ENCODE results near the gene CACNA1I. TPM values are rescaled to one million over a fixed set of nuclear protein-coding genes. Genes with fewer than 3 reads are reported as not detected.
A peak's percentile ranks its signal among the peaks of the same experiment; 100 is the strongest.

Gene CACNA1I
- total RNA-seq, 1 experiment from 2014 or later, result 2.1 TPM

- H3K27me3 Mint-ChIP-seq (ENCODE audit: low read depth), result no peaks in the 10 kb centered on the region
- peak overlapping the region; percentile 74; the same call in 1 of the 2 replicates for H3K27ac Mint-ChIP-seq
- TF ChIP-seq NFE2L1 (CRISPR knock-in tag; IDR thresholded peaks at IDR 0.05), result no peak
- no peak for TF ChIP-seq TP53 (CRISPR knock-in tag; IDR thresholded peaks at IDR 0.05)
- TF ChIP-seq PRRX2 (CRISPR knock-in tag; IDR thresholded peaks at IDR 0.05), result no peak
- TF ChIP-seq NFYB (CRISPR knock-in tag; conservative IDR thresholded peaks at IDR 0.05; ENCODE audit: low read depth), result no peak
- TF ChIP-seq FOXK1 (CRISPR knock-in tag; IDR thresholded peaks at IDR 0.05), result 0 out of 2 replicates have a peak, but pooled peaks have one; percentile 19
- TF ChIP-seq HMGXB4 (CRISPR knock-in tag; IDR thresholded peaks at IDR 0.05), result no peak; the same call in 1 of the 2 replicates
- TF ChIP-seq KAT7 (CRISPR knock-in tag; IDR thresholded peaks at IDR 0.05; ENCODE audit: borderline replicate concordance), result no peak
- peak; percentile 66; the same call in 1 of the 2 replicates for TF ChIP-seq CREM (CRISPR knock-in tag; IDR thresholded peaks at IDR 0.05)
- TF ChIP-seq ELF4 (CRISPR knock-in tag; IDR thresholded peaks at IDR 0.05; ENCODE audit: low read depth), result no peak
- peak; percentile 1; the same call in 1 of the 2 replicates for TF ChIP-seq ESRRA (CRISPR knock-in tag; IDR thresholded peaks at IDR 0.05; ENCODE audit: borderline replicate concordance)
- DNase-seq (ENCODE audit: low spot score) (no peak), ATAC-seq (no peak)
- POLR2A ChIA-PET, result interaction anchor here (0.6 to 1.3 kb wide), 5 partner anchors 9 to 654 kb away, joined by 3 to 15 read pairs (median 3); partner anchors contain the start of gene ATF4
- CTCF ChIA-PET, result interaction anchor here (0.7 to 2.7 kb wide), 50 partner anchors 9 to 515 kb away, joined by 3 to 54 read pairs (median 5); partner anchors contain the start of genes ATF4, MIEF1, RPL3 and TAB1
- peaks cover 22% of the 10 kb centered on the region for H3K36me3 Mint-ChIP-seq
- H3K4me1 Mint-ChIP-seq, result peaks cover 67% of the 10 kb centered on the region
- H3K4me3 Mint-ChIP-seq, result no peak overlapping the region
- H3K9me3 Mint-ChIP-seq, result no peaks in the 10 kb centered on the region
Observed at GRCh38 chr22:39529487-39529851, 41.1 kb upstream of the CACNA1I start.

DNA sequence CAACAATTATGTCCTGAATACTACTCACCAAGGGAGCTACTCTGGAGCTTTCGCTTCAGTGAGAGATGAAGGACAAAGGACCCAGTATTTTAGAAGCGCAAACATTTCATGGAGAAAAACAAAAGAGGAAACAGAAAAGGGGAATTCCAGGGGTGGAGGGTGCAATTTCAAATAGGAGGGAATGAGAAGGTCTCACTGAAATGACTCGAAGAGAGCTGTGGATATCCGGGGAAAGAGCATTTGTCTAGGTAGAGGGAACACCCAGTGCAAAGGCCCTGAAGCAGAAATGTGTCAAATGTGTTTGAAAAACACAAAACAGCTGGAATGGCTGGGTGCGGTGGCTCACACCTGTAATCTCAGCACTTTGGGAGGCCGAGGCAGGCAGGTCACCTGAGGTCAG lies 40.4 kb upstream of the CACNA1I start:
- no peaks in the 10 kb centered on the region for H3K27me3 Mint-ChIP-seq (ENCODE audit: low read depth)
- ATAC-seq (no peak), DNase-seq (ENCODE audit: low spot score) (no peak)
- H3K4me1 Mint-ChIP-seq, result peaks cover 64% of the 10 kb centered on the region
- ChIA-PET CTCF (interaction anchor here (0.6 to 2.7 kb wide), 10 partner anchors 10 to 219 kb away, joined by 3 to 36 read pairs (median 6); partner anchors contain the start of genes ATF4 and TAB1), POLR2A (interaction anchor here (1.5 kb wide), 1 partner anchor 10 kb away, joined by 3 read pairs; the partner anchor contains the start of gene ATF4)
- H3K36me3 Mint-ChIP-seq, result peaks cover 18% of the 10 kb centered on the region
- TF ChIP-seq ZNF317 (CRISPR knock-in tag; IDR thresholded peaks at IDR 0.05; ENCODE audit: borderline replicate concordance, low read depth) (no peak), MLX (CRISPR knock-in tag; IDR thresholded peaks at IDR 0.05) (no peak), RORB (CRISPR knock-in tag; IDR thresholded peaks at IDR 0.05) (no peak), TEAD1 (CRISPR knock-in tag; IDR thresholded peaks at IDR 0.05) (no peak), NFYB (CRISPR knock-in tag; conservative IDR thresholded peaks at IDR 0.05; ENCODE audit: low read depth) (no peak), PRRX2 (CRISPR knock-in tag; IDR thresholded peaks at IDR 0.05) (no peak), ZNF121 (CRISPR knock-in tag; IDR thresholded peaks at IDR 0.05) (no peak), NR1H2 (CRISPR knock-in tag; IDR thresholded peaks at IDR 0.05) (no peak), ZNF416 (CRISPR knock-in tag; IDR thresholded peaks at IDR 0.05) (no peak), ZNF138 (CRISPR knock-in tag; conservative IDR thresholded peaks at IDR 0.05) (no peak), JAZF1 (CRISPR knock-in tag; IDR thresholded peaks at IDR 0.05) (no peak), FOXK1 (CRISPR knock-in tag; IDR thresholded peaks at IDR 0.05) (no peak), TP53 (CRISPR knock-in tag; IDR thresholded peaks at IDR 0.05) (no peak)
- TF ChIP-seq, protein P1, sequence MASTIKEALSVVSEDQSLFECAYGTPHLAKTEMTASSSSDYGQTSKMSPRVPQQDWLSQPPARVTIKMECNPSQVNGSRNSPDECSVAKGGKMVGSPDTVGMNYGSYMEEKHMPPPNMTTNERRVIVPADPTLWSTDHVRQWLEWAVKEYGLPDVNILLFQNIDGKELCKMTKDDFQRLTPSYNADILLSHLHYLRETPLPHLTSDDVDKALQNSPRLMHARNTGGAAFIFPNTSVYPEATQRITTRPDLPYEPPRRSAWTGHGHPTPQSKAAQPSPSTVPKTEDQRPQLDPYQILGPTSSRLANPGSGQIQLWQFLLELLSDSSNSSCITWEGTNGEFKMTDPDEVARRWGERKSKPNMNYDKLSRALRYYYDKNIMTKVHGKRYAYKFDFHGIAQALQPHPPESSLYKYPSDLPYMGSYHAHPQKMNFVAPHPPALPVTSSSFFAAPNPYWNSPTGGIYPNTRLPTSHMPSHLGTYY (CRISPR knock-in tag; IDR thresholded peaks at IDR 0.05), result no peak
- TF ChIP-seq, protein P2, sequence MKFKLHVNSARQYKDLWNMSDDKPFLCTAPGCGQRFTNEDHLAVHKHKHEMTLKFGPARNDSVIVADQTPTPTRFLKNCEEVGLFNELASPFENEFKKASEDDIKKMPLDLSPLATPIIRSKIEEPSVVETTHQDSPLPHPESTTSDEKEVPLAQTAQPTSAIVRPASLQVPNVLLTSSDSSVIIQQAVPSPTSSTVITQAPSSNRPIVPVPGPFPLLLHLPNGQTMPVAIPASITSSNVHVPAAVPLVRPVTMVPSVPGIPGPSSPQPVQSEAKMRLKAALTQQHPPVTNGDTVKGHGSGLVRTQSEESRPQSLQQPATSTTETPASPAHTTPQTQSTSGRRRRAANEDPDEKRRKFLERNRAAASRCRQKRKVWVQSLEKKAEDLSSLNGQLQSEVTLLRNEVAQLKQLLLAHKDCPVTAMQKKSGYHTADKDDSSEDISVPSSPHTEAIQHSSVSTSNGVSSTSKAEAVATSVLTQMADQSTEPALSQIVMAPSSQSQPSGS (CRISPR knock-in tag; IDR thresholded peaks at IDR 0.05; ENCODE audit: borderline replicate concordance, low read depth), result no peak
- TF ChIP-seq, protein P3, sequence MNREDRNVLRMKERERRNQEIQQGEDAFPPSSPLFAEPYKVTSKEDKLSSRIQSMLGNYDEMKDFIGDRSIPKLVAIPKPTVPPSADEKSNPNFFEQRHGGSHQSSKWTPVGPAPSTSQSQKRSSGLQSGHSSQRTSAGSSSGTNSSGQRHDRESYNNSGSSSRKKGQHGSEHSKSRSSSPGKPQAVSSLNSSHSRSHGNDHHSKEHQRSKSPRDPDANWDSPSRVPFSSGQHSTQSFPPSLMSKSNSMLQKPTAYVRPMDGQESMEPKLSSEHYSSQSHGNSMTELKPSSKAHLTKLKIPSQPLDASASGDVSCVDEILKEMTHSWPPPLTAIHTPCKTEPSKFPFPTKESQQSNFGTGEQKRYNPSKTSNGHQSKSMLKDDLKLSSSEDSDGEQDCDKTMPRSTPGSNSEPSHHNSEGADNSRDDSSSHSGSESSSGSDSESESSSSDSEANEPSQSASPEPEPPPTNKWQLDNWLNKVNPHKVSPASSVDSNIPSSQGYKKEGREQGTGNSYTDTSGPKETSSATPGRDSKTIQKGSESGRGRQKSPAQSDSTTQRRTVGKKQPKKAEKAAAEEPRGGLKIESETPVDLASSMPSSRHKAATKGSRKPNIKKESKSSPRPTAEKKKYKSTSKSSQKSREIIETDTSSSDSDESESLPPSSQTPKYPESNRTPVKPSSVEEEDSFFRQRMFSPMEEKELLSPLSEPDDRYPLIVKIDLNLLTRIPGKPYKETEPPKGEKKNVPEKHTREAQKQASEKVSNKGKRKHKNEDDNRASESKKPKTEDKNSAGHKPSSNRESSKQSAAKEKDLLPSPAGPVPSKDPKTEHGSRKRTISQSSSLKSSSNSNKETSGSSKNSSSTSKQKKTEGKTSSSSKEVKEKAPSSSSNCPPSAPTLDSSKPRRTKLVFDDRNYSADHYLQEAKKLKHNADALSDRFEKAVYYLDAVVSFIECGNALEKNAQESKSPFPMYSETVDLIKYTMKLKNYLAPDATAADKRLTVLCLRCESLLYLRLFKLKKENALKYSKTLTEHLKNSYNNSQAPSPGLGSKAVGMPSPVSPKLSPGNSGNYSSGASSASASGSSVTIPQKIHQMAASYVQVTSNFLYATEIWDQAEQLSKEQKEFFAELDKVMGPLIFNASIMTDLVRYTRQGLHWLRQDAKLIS (CRISPR knock-in tag; IDR thresholded peaks at IDR 0.05; ENCODE audit: borderline replicate concordance), result no peak
- H3K4me3 Mint-ChIP-seq, result peak overlapping the region; percentile 10; the same call in 1 of the 2 replicates
- H3K27ac Mint-ChIP-seq, result peak overlapping the region; percentile 74
- H3K9me3 Mint-ChIP-seq, result no peaks in the 10 kb centered on the region
